ENCODE results near the gene TCTN2. TPM values are rescaled to one million over a fixed set of nuclear protein-coding genes. Genes with fewer than 3 reads are reported as not detected.

TCTN2 gene
- total and polyA plus RNA-seq, 10 of the 15 experiments (the other 5 are each of a cell fraction or from before 2014, with no cell fraction given) = 0.55 to 5.5 (median 3.3) TPM

GRCh38 chr12:123621619-123622530 lies 49.0 kb upstream of the TCTN2 start:
- no TSS peak for BruUV-seq (replicated peaks)
- TF ChIP-seq RELB (IDR thresholded peaks at IDR 0.05; ENCODE audit: low read depth) = no peak
- no peak for TF ChIP-seq FOXK2 (IDR thresholded peaks at IDR 0.05)
- 0 out of 2 replicates have a peak, but pooled peaks have one; percentile 56 for TF ChIP-seq POLR2AphosphoS5 (IDR thresholded peaks at IDR 0.05; ENCODE audit: low read length)
- no peak for TF ChIP-seq BCL11A (IDR thresholded peaks at IDR 0.05; ENCODE audit: low read depth, low read length)
- no peak for TF ChIP-seq NBN (IDR thresholded peaks at IDR 0.05)
- peak; percentile 70 for TF ChIP-seq POLR2A (IDR thresholded peaks at IDR 0.05; ENCODE audit: low read depth, low read length)
- TF ChIP-seq RB1 (IDR thresholded peaks at IDR 0.05; ENCODE audit: borderline replicate concordance) = no peak
- no peaks in the 10 kb centered on the region for H3K9me3 ChIP-seq (replicated peaks; ENCODE audit: control insufficient read depth, insufficient read depth, low read length)
- H3K4me3 ChIP-seq = no peak overlapping the region
- peaks cover 1% of the 10 kb centered on the region; the same call in 1 of the 2 replicates for H3K79me2 ChIP-seq (ENCODE audit: control insufficient read depth, insufficient read depth, low read length)
- POLR2A ChIA-PET = interaction anchor here (1.3 to 1.9 kb wide), 2 partner anchors 10 to 352 kb away, joined by 4 to 5 read pairs; no protein-coding TSS in a partner anchor
- CTCF ChIA-PET = interaction anchor here (1.0 to 4.6 kb wide), 2 partner anchors 19 to 31 kb away, joined by 3 to 21 read pairs; partner anchors contain the start of gene DDX55
- no peaks in the 10 kb centered on the region for H4K20me1 ChIP-seq (ENCODE audit: control insufficient read depth, insufficient read depth)
- H3K27ac ChIP-seq (ENCODE audit: control insufficient read depth, insufficient read depth) = no peak overlapping the region
- no peak for DNase-seq (ENCODE audit: low read depth, low spot score)
- intact Hi-C loops (cut with micrococcal nuclease; ENCODE audit: unreplicated experiment) = no loop called here
- 87% methylated on average over 15 of the region's 15 CpGs for WGBS (ENCODE audit: insufficient coverage, insufficient replicate concordance, low lambda C conversion rate, missing lambda C conversion rate)
- H2AFZ ChIP-seq (ENCODE audit: control insufficient read depth, low read depth, low read length) = no peak overlapping the region
- no peaks in the 10 kb centered on the region for H3K27me3 ChIP-seq (replicated peaks in 1 of 2; ENCODE audit: control insufficient read depth in 2 of 2, insufficient read depth in 2 of 2, low read length in 1 of 2)
- RAD21 ChIA-PET (ENCODE audit: unreplicated experiment) = interaction anchor here (0.6 to 1.5 kb wide), 2 partner anchors 19 to 82 kb away, joined by 3 to 4 read pairs; no protein-coding TSS in a partner anchor
- ATAC-seq = no peak
- SMC1A ChIA-PET (ENCODE audit: uncharacterized antibody, unreplicated experiment) = interaction anchor here (0.7 to 2.1 kb wide), 3 partner anchors 20 to 91 kb away, joined by 3 to 6 read pairs (median 4); partner anchors contain the start of gene DDX55
- in situ Hi-C loops (cut with MboI) = no loop called here
- H3K4me2 ChIP-seq (ENCODE audit: control insufficient read depth, insufficient read depth) = no peak overlapping the region
- FAIRE-seq = no peak
- no peak overlapping the region for H3K9ac ChIP-seq (ENCODE audit: control insufficient read depth, insufficient read depth, low read length)
- no peaks in the 10 kb centered on the region for H3K4me1 ChIP-seq (ENCODE audit: control insufficient read depth, insufficient read depth, low read length)
- peaks cover 13 to 52% of the 10 kb centered on the region in 2 experiments for H3K36me3 ChIP-seq (ENCODE audit: control insufficient read depth in 2 of 2, insufficient read depth in 2 of 2, low read length in 1 of 2)
